K562 (cell line): ENCODE data around the gene CACNB1. TPM values are rescaled to one million over a fixed set of nuclear protein-coding genes. Genes with fewer than 3 reads are reported as not detected.

ENCODE experiments used
- AFF4 ChIP-seq: sonication (generic); formaldehyde crosslinking; IDR thresholded peaks from 2 replicates; pipeline ENCODE4 v1.8.0; 2023; ENCODE audit warnings: mild to moderate bottlenecking, missing genetic modification reagents
- GTF2A2 ChIP-seq: IDR thresholded peaks from 2 replicates; pipeline ENCODE4 v1.6.1; 2016; ENCODE audit warnings: mild to moderate bottlenecking, missing genetic modification characterization, missing compliant biosample characterization
- MTA2 ChIP-seq: fragments of 450-650 bp; IDR thresholded peaks from 2 replicates; pipeline ENCODE4 v1.6.1; 2016; ENCODE audit warnings: low read depth
- NKRF ChIP-seq: fragments of 450-650 bp; IDR thresholded peaks from 2 replicates; pipeline ENCODE4 v1.6.1; 2016; ENCODE audit warnings: borderline replicate concordance
- PHF8 ChIP-seq: fragments of 200-600 bp; sonication (generic); IDR thresholded peaks from 2 replicates; pipeline ENCODE4 v1.6.1; 2012; ENCODE audit warnings: mixed run types, mild to moderate bottlenecking, inconsistent platforms, low read length, moderate library complexity, borderline replicate concordance
- PKNOX1 ChIP-seq: fragments of 450-650 bp; IDR thresholded peaks from 2 replicates; pipeline ENCODE4 v1.6.1; 2016
- RBM17 ChIP-seq: fragments of 200-400 bp; formaldehyde crosslinking; IDR thresholded peaks from 2 replicates; pipeline ENCODE4 v1.6.1; 2017; ENCODE audit warnings: low read depth, mild to moderate bottlenecking, low read length, borderline replicate concordance
- SMARCA4 ChIP-seq: fragments of 450-650 bp; IDR thresholded peaks from 2 replicates; pipeline ENCODE4 v1.6.1; 2016
- ZNF77 ChIP-seq: fragments of 250-450 bp; sonication (Bioruptor Pico); IDR thresholded peaks from 2 replicates; pipeline ENCODE4 v1.5.0; 2020
- polyA plus RNA-seq, 8 experiments: library from polyadenylated mRNA; depleted of rRNA in 4 of 8; stranded (reverse) in 5 of 8; unstranded in 3 of 8; fragments of >200 nt; fragmentation: Nextera tagmentation in 2 of 8; fragmentation: Illumina TruSeq in 1 of 8; extraction: Ambion mirVana in 2 of 8; extraction: Trizol in 1 of 8; gene quantifications; 2 replicates each; pipeline versions ENCODE4 v1.2.1 to v1.2.3, GENCODE V29; 2011 to 2014; ENCODE audit warnings: inconsistent platforms in 1 of 8, missing spikeins in 1 of 8
- total RNA-seq, 7 experiments: library from RNA; depleted of rRNA in 6 of 7; stranded (reverse); fragments of >200 nt in 6 of 7; fragmentation: Illumina TruSeq in 2 of 7; extraction: Trizol in 2 of 7; gene quantifications; 2 replicates each; pipeline versions ENCODE4 v1.2.1 to v1.2.3, GENCODE V29; 2011 to 2021; ENCODE audit warnings: low replicate concordance in 1 of 7

CACNB1 gene
- total and polyA plus RNA-seq, 9 of the 15 experiments (the other 6 are each of a cell fraction or from before 2014, with no cell fraction given), result 0.08 to 7.4 (median 3.0) TPM

GRCh38 chr17:39200070-39200879 is 2.8 kb upstream of the CACNB1 start, which contains the start of gene RPL19 (continued):
- TF ChIP-seq AFF4 (no peak), GTF2A2 (no peak; the same call in 1 of the 2 replicates), RBM17 (no peak), ZNF77 (no peak), PHF8 (peak; percentile 96), PKNOX1 (no peak), MTA2 (no peak), SMARCA4 (0 out of 2 replicates have a peak, but pooled peaks have one; percentile 5), NKRF (peak; percentile 88)
